Astrocyte of the spinal cord (primary cell): ENCODE data around the gene ADK.
A peak's percentile ranks its signal among the peaks of the same experiment; 100 is the strongest.

ENCODE experiments used
- DNase-seq: peaks from one replicate; pipeline ENCODE4 v3.0.0; 2011; ENCODE audit warnings: low read depth, low spot score
- H3K4me3 ChIP-seq: 2 replicates; pipeline ENCODE4 v1.5.1; 2011; ENCODE audit warnings: low read depth, mild to moderate bottlenecking, low read length, moderate library complexity
- in situ Hi-C: cut with HindIII; loops from 2 replicates; pipeline ENCODE4 v1.10.0; 2017; ENCODE audit warnings: low sequenced_read_pairs
- TF ChIP-seq, protein P1 (sequence below): IDR thresholded peaks from 2 replicates; pipeline ENCODE4 v1.5.1; 2012; ENCODE audit warnings: low read depth, mild to moderate bottlenecking, low read length, inconsistent platforms

The ADK gene

GRCh38 chr10:74153676-74154075 is 2.7 kb downstream of the ADK start:
- no peak for DNase-seq
- no peak overlapping the region for H3K4me3 ChIP-seq
- TF ChIP-seq, protein P1, sequence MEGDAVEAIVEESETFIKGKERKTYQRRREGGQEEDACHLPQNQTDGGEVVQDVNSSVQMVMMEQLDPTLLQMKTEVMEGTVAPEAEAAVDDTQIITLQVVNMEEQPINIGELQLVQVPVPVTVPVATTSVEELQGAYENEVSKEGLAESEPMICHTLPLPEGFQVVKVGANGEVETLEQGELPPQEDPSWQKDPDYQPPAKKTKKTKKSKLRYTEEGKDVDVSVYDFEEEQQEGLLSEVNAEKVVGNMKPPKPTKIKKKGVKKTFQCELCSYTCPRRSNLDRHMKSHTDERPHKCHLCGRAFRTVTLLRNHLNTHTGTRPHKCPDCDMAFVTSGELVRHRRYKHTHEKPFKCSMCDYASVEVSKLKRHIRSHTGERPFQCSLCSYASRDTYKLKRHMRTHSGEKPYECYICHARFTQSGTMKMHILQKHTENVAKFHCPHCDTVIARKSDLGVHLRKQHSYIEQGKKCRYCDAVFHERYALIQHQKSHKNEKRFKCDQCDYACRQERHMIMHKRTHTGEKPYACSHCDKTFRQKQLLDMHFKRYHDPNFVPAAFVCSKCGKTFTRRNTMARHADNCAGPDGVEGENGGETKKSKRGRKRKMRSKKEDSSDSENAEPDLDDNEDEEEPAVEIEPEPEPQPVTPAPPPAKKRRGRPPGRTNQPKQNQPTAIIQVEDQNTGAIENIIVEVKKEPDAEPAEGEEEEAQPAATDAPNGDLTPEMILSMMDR, result no peak
- in situ Hi-C loops, result no loop called here

GRCh38 chr10:74156919-74157289 is 5.9 kb downstream of the ADK start:
- DNase-seq, result peak; percentile 56
- in situ Hi-C loops, result no loop called here

DNA sequence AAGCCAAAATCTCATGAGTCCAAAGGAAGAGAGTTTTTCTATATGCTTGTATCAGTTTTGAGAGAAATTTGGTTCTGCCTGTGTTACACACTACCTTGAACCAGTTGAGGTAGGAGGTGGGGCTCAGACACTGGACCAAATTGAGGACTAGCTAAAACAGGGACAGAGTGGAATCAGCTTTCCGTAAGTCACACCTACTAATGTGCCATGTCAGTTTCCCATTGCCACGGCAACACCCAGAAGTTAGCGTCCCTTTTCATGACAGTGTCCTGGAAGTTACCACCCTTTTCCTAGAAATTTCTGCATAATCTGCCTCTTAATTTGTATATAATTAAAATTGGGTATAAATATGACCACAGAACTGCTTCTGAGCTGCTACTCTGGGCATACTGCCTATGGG is 9.0 kb downstream of the ADK start:
- in situ Hi-C loops, result no loop called here

More at GRCh38 chr10:74156919-74157289, 5.9 kb downstream of the ADK start:
- H3K4me3 ChIP-seq, result no peak overlapping the region
- TF ChIP-seq, protein P1, result no peak

DNA sequence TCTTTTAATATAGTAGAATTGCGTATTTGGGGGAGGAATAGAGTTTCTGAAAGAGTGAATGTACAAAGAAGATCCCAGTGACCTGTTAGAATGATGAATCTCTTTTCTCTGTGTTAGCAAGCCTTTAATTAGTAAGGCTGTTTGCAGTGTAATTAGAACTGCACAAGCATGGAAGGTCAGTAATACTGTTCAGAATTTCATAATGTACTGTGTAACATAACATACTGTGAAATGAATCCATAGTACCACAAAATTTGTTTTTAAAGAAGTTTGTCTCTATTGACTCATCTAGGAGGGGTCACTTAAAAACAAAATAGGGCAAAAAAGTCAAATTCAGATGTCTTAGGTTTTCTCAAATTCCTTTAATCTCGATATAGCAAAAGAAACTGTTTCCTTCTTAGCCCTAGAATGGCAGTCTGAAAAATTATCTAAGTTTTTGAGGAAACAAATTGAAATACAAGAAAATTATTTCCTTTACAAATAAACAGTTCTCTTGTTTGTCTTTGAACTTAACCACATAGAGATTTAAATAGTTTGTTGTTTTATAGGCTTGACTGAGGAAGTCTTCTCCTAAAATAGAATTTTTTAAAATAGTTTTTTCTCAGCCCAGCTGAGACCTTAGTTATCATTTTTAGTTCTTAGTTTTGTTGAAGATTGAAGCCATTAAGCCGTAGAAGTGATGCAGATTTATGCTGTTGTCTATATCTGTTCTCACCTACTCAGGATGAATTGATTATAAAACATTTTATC is 12.5 kb downstream of the ADK start:
- in situ Hi-C loops, result no loop called here
- H3K4me3 ChIP-seq, result no peak overlapping the region
- no peak for DNase-seq
- TF ChIP-seq, protein P1, result no peak

More for the DNA sequence above, 9.0 kb downstream of the ADK start:
- H3K4me3 ChIP-seq, result no peak overlapping the region
- TF ChIP-seq, protein P1, result no peak
- no peak for DNase-seq

- no peak overlapping the region for H3K4me3 ChIP-seq
- in situ Hi-C loops, result no loop called here
Measured at GRCh38 chr10:74164716-74165529, 13.9 kb downstream of the ADK start.

DNA sequence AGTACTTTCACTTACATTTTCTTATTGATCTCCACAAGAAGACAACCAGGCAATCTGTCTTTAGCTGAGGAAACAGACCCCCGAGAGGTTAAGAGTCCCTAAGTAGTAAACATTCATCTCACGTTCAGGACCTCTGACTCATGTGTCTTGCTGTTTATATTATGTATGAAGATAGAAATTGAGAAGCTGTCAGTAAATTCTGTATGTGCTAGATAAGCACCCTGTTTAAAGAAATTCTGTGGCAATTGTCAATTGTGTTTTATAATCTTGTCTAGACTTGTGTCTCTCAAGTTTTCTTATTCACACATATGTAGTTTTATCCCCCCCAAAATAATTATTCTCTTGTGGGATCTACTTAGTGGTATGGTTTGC is 14.5 kb downstream of the ADK start:
- TF ChIP-seq, protein P1, result no peak
- in situ Hi-C loops, result no loop called here
- DNase-seq, result peak; percentile 57
- no peak overlapping the region for H3K4me3 ChIP-seq

More at GRCh38 chr10:74164716-74165529, 13.9 kb downstream of the ADK start:
- peak; percentile 27 for DNase-seq
- TF ChIP-seq, protein P1, result no peak
